NOMO-1 treated with DMSO at 0.1 percent for 48 hours (cell line): ENCODE results near the gene FRMD5.

ENCODE experiments used
- DNase-seq: peaks from one replicate; lab custom pipeline; 2025; ENCODE audit not compliant: unreplicated experiment; lab: John Stamatoyannopoulos, UW

The FRMD5 gene

DNA sequence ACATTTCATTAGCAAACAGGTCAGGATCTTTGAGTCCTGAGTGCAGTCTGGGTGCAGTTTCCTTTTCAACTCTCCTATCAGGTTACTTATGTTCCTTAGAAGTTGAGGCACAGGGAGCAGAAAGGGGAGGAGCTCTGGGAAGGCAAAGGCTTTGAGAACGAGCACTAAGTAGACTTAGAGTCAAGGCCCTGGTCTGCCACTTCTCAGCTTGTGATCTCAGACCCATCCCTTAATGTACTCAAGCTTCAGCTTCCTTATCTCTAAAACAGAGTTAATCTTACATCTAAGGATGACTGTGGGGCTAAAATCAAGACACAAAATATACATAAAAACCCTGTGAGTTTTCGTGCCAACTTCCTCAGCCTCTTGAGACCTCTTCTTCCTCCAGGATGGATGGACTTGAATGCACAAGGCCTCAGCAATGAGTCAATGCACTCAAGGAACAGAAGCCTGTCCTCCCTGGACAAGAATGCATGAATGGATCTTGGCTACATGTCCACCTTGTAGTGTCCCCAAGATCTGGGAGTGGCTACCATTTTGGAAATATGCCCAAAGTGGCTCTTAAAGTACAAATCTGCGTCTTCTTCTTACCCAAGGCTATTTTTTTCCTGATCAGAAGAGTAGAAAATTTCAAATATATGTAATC, 263.2 kb downstream of the FRMD5 start:
- DNase-seq, result no peak

DNA sequence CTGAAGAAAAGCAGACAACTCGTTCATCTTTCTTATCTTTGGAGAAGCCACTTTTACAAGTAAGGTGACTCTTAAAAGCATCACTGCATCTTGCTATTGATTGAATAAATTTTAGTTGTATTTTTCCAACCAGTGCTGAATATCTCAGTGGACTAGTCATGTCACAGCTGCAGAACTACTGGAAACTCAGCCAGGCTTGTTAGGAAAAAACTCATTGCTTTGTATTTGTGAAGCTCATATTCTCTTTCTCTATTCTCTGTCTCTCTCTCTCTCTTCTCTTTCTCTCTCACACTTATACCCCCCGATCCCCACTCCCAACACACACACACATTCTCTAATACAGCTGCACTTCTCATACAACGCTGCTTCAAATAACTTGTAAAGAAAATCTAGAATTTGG, 264.0 kb downstream of the FRMD5 start:
- no peak for DNase-seq

DNA sequence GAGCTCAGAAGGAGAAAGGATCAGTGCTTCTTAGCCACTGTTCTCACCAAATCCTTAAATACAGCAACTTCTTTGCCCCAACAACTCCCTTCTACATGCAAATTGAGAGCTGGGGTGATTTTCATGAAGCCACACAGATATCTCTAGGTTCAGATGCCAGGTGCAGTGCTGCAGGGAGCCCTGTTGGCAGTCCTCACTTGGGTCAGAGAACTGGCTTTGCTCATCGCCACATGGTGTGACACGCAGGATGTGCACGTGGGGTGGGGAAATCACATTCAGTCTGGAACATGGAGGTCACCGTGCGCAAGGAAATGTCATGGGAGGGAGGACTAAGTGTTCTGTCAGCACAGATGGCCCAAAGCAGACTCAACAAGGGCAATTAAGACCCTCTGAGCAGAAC, 264.5 kb downstream of the FRMD5 start:
- no peak for DNase-seq

DNA sequence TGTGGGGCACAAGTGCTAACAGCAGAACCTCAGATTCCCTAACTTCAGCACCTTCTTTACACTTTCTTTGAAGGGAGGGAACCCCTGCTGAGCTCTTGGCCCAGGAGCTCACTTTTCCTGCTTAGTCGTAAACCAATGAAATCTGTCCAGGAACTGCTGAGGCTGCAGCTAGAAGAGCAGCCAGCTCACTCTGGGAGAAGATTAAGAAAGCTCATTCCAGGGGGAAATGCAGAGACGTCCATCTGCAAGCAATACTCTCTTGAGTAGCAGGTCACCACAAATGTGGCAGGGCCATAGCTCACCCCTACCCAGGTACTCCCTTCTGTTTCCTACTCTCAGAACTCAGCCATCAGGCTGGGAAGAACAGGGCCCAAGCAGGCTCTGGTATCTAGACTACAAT, 265.0 kb downstream of the FRMD5 start:
- no peak for DNase-seq

DNA sequence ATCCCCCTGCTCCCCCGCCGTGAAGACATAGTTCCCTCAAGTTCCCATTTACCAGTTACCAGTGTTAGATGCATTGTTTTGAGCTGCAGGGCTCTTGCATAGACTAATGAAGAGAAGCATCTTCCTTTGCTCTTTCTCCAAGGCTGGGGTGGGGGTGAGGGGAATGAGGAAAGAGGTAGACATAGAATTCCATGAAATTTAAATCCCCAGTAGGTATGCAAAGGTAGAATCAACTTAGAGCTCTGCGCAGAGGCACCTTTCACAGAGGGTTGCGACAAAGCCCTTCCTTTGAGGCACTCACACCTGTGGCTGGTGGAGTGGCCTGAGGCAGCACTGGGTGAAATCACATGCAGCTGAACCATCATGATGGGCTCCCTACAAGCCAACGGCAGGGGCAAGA, 266.9 kb downstream of the FRMD5 start:
- no peak for DNase-seq

DNA sequence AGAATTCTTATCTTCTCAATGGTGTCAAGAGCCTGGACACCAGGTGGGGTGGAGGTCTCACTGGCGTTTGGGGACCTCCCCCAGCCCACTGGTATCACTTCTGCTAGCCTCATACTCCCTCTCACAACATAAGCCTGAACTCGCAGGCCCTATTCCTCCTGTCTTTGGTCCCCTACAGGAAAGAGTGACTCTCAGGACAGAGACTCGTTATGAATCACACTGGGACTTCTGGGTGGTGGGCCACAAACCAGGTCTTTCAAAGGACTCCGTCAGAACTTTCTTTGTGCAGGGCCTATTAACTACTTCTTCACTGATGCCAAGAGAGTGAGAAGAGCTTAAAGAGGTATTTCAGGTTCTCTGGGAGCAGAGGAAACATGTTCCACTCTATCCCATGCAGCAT, 267.9 kb downstream of the FRMD5 start:
- no peak for DNase-seq

DNA sequence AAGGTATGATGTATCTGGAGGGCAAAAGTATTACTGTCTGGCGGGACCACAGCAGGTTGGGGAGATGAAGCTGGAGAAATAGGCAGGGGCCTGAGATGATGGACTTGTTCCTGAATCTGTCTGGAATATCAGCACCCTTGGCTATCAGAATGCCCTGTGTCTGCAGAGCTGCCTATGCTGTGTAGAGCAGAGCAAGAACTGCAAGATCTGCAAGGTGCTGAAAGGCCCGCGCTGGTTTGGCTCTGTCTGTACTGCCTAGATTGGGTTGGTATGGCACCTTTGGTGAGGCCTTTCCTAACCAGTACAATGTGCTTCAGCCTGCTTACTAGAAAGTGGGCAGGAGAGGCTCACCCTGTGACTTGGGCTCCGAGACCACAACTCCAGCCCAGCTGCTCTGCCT, 271.5 kb downstream of the FRMD5 start:
- no peak for DNase-seq

DNA sequence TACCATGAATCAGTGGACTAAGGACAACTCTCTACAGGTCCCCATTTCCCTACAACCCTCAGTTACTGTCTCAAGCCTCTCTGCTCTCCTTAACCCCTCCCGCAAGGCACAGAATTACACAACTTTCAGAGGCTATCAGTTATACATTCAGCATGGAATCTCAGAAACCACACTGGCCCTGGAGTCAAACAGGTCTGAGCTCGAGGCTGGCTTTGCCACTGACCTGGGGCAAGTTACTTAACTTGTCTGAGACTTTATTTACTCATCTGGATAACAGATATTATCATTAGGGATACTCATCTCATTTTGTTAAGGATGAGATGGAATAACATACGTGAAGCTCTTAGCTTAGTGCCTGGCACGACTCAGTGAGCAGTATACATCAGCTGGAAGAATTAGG, 273.1 kb downstream of the FRMD5 start:
- DNase-seq, result no peak

DNA sequence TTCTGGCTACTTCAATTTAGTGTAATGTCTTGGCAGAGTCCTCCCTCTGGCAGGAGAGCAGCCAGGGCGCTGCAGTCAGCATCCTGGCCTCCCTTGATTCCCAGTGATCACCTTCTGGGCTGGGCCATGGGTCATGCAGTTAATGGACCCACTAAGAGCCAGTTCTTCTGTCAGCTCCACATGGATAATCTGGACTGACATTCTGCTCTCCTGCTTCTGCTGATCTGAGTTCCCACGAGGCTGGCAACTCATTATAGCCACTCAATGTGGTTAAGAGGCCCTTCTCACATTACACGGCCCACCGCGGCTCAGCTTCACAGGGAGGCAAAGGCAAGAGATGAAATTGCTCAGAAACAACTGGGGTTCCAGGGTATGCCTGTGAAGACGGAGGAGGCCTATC, 274.3 kb downstream of the FRMD5 start:
- DNase-seq, result no peak

DNA sequence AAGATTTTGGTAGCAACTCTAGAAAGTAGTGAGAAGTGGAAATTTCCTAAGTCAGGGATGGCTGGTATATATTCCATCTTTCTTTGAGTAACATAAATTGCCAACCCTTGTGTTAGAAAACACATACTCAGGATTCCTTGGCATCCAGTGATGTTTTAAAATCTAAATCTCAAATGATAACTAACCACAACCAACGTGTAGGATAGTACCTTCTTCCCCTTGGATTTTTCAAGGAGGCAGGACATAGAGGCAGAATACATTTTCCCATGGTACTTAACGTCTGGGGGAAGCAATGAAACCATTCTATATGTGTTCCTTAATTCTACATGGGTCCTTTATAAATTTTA, 274.8 kb downstream of the FRMD5 start:
- DNase-seq, result no peak

DNA sequence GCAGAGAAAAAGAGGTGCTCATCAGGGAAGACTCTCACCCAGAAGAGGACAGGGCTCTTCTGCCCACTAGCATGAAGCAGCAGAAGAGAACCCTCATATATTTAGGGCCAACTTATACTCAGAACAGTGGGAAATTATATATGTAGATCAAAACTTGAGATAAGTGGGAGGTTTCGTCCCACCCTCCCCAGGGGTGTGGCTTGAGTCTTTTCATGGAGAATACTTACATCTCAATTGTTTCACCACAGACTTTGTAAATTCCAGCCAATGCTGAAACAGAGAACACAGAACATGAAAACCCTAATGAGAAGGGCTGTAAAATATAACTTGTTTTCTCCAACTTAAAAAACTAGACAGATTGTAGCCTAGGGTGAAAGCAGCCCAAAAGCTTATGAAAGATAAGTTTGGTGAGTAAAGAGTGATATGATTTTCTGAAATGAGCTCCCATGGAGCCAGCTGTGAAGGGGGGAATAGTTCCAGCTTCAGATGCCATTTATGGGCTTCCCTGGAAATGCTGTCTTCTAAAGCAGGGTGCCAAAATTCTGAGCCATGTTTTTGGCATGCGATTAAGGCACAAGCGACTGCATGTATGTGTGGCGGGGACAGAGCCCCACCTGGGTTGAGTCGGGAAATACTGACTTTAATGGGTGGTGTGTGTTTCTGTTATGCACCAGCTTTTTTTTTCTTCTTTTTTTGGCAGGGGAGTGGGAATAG, 275.4 kb downstream of the FRMD5 start:
- DNase-seq, result no peak

DNA sequence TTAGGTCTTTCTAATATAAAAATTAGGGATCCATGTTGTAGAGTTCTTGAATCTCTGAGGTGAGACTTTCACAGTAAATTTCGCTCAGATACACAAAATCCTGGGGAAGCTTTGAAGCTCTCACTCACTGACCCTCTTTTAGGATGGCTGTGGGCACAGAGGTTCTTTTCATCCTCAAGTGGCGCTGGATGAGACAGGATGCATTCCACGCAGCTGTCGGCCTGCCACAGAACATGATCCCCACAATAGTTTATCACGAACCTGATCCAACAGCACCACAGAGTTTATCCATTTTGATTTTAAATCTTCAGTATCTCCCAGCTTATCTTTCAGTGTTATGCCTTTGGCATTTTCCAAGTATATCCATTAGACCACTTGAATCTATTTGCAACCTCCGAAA, 276.4 kb downstream of the FRMD5 start:
- DNase-seq, result no peak

DNA sequence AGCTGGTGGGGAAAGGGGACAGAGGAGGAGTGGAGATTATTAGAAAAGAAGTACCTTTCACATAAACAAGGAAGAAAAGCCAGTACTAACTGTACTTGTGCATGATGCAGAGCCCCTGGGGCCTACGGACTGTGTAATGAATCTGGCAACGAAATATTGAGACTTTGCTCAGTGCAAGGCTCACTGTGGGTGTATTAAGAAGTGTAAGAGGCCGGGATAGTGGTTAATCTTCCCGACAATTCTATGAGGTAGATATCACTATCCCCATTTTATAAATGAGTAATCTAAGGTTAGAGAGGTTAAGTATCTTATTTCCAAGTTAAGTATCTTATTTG, 278.8 kb downstream of the FRMD5 start:
- DNase-seq, result no peak

DNA sequence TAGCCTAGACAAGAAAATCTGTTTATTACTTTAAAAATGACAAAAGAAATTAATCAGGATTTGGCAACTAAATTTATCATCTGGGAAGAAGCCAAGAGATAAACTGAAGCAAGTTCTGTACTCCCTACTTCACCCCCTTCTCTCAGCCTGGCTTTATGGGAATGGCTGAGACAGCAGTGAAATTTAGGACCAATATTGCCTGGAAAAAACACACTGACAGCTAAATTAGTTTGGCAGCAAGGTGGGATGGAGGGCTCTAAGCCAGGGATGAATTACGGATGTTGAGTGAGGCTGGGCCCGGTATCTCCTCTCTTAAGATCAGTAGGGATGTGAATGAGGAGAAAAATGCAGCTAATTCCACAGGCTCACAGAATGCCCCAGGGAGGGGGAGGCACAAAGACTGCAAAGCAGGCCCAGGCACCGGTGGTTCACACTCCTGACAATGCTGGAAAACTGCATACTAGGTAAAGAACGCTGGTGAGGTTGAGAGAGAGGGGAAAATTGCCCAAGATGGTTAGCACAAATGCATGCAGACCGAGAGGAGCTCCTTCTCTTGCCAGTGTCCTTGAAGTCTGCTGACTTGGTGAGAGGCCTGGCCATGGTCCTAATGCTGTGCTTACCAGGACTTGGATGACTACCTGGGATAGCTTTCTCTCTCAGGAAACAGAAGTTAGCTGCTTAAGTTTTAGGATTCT, 279.3 kb downstream of the FRMD5 start:
- no peak for DNase-seq

DNA sequence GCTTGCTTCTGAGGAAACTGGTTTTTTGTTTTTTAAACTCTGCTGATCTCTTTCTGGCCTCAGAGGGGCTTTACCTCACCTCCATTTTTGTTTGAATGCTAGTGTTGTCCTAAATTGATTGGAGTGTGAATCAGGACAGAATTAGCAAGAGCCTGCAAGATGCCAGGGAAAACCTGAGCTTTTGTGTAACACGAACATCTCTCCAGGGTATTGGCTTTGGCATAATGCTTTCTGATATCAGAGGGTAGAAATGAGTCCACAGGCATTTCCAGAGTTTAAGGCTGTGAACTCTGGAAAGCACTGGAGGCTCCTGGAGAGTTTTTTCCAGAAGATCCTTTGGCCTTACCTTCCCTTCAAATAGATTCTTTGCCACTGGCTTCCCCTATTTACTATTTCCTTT, 281.1 kb downstream of the FRMD5 start:
- no peak for DNase-seq

DNA sequence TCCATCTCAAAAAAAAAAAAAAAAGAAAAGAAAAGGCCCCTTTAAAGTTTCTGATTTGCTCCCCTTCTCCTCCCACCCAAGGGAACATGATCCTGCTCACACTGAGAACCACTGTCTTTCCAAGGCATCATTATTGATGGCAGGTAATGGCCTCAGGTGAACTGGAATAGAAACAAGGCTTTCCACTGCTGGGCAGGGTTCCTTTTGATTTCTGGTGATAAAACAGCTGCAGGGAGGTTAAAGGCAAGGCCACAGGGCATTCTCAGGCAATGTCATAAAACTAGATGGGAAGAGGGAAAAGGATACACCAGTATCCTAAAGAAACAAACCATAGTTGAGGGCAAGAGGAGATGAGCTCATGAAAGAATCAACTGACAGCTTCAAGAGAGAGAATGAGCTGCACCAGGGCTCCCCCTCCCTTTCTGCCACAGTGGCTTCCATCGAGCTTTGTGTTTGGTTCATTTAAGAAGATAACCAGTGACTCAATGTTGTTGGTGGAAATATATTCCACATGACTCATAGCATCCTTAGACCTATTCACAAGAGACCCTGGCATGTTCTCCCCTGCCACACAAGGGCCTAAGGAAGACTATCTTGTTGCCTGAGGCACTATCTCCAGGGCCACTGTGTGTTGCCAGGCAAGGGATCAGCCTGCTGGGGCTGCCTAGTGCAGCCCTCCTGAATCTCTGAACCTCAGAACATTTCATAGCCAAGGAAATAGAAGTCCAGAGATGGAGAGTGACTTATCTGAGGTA, 281.9 kb downstream of the FRMD5 start:
- DNase-seq, result no peak

DNA sequence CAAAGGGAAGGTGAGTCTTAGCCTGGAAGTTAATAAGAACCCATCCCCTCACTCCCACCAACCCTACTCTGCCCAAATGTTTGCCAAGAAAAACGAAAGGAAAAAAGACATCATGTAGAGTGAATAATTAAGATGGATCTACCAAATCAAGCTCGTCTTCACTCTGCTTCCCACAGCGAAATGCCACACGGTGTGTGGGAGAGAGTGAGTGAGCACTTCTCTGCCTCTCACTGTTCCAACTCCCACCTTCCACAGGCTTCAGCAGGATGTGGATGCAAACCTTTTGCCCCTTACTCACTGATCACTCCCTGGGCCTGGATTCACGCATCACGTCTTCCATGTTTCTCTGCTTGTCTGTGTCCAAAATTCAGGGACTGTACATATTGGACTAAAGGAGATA, 282.9 kb downstream of the FRMD5 start:
- no peak for DNase-seq

DNA sequence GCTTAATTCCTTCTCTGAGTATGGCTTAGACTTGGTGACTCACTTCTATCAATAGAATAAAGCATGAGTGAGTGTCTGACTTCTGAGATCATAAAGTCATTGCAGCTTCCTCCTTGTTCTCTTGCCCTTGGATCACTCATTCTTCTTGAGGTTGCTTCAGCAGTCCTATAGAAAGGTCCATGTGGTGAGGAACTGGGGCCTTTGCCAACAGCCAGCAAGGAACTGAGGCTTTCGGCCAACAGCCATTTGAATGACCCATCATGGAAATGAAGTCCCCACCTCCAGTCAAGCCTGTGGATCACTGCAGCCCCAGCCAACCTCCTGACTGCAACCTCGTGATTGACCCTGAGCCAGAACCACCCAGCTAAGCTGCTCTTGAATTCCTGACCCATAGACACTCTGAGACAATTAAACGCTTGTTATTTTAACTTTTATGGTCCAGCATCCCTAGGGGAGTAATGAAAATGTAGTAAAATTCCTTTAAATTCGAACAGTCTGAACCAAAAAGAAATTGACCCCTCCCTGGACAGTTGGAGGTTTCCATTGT, 283.8 kb downstream of the FRMD5 start:
- no peak for DNase-seq

DNA sequence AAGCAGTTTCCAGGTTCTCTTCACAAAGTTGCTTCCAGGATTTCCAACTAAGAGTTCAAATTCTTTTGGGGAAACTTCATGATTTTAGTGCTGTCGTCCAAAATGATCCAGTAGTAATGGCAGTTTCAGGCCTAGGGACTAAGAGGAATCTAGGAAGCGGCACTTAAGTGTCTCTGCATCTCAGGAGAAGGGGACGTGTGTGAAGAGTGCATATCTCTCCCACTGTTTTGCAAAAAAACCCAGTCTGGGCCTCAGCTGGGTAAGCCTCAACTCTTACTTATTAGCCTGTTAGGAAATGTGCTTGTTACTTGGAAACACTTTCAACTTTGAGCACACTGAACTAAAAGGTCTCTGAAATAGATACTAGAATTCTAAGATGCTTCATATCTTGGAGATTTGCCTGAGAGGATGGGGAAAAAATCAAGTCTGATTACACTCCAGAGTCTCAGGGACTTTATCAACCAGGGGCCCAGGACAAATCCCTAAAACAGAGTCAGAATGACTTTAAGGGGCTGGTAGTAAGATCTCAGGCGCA, 286.5 kb downstream of the FRMD5 start:
- no peak for DNase-seq

DNA sequence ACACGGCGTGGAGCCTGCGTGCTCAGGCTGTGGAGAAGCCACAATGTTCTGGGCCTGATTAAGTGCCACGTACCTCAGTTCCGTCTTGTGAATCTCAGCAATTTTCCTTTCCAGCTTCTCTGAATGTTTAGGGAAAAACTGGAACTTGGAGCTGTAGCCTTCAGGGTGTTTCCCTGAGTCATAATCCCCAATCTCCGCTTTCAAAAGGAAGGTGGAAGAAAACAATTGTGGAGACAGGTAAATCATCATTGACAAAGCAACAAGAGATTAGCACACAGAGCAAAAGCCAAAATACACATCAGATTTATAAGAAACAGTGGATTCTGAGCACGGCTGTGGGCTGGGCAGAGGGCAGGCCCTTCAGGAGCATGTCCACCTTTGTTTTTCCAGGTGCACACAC, 289.3 kb downstream of the FRMD5 start:
- DNase-seq, result no peak

DNA sequence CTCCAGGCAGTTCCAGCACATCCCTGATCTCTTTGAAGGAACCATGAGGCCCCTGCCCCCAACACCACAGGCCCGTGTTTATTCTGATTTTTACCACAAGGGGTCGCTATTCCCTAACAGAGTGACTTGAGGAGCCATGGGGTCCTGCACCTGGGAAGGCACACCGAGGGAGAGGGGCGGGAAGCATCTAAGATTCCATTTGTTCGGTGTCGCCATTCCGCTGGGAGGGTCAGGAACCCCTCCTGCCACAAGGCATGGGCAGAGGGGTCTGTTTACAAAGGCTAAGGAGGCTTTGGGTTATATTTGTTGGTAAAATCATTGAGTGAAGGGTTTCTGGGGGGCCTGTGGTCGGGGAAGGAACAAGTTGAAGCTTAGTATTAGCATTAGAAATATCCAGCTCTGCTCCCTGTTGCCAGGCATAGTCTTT, 291.2 kb downstream of the FRMD5 start:
- peak; percentile 34 for DNase-seq
